Fibroblast of lung (primary cell): ENCODE data around the gene ZNF691.

Experiments used
- CTCF ChIP-seq, 2 donors: IDR thresholded peaks in 1 of 2; conservative IDR thresholded peaks in 1 of 2; 1 replicate in 1 of 2; 2 replicates in 1 of 2; pipeline ENCODE4 v1.5.1; 2011 to 2012; ENCODE audit warnings: low read length in 2 of 2, control low read depth in 1 of 2, inconsistent platforms in 1 of 2, low read depth in 1 of 2, mild to moderate bottlenecking in 1 of 2
- EZH2 ChIP-seq: IDR thresholded peaks from 2 replicates; pipeline ENCODE4 v1.5.1; 2012; ENCODE audit warnings: low read length, control low read depth, mild to moderate bottlenecking; ENCODE audit errors: missing control alignments

GRCh38 chr1:42853116-42853884 is 6.9 kb downstream of the ZNF691 start:
- TF ChIP-seq CTCF (conservative IDR thresholded peaks at IDR 0.05 in 1 of 2, IDR thresholded peaks at IDR 0.05 in 1 of 2; ENCODE audit: low read depth in 1 of 2, low read length in 2 of 2) (no peak), EZH2 (no peak)
